ENCODE measurements around the gene TDO2.

The TDO2 gene

GRCh38 chr4:155935389-155935986, 32.0 kb downstream of the TDO2 start:
- H3K4me3 ChIP-seq (ENCODE audit: control insufficient read depth, low read depth, low read length): no peak overlapping the region
- no peak for TF ChIP-seq CTCF (conservative IDR thresholded peaks at IDR 0.05; ENCODE audit: control insufficient read depth, insufficient read depth, low read depth, low read length)
- DNase-seq (ENCODE audit: low read depth): no peak

GRCh38 chr4:155941085-155941790, 37.7 kb downstream of the TDO2 start:
- no peak for TF ChIP-seq CTCF (conservative IDR thresholded peaks at IDR 0.05; ENCODE audit: control insufficient read depth, insufficient read depth, low read depth, low read length)
- no peak for DNase-seq (ENCODE audit: low read depth)
- no peak overlapping the region for H3K4me3 ChIP-seq (ENCODE audit: control insufficient read depth, low read depth, low read length)

GRCh38 chr4:155941820-155942219, 38.3 kb downstream of the TDO2 start:
- H3K4me3 ChIP-seq (ENCODE audit: control insufficient read depth, low read depth, low read length): no peak overlapping the region

GRCh38 chr4:155943605-155944291, 40.3 kb downstream of the TDO2 start:
- DNase-seq (ENCODE audit: low read depth): no peak
- no peak overlapping the region for H3K4me3 ChIP-seq (ENCODE audit: control insufficient read depth, low read depth, low read length)
- no peak for TF ChIP-seq CTCF (conservative IDR thresholded peaks at IDR 0.05; ENCODE audit: control insufficient read depth, insufficient read depth, low read depth, low read length)

More at GRCh38 chr4:155941820-155942219, 38.3 kb downstream of the TDO2 start:
- TF ChIP-seq CTCF (conservative IDR thresholded peaks at IDR 0.05; ENCODE audit: control insufficient read depth, insufficient read depth, low read depth, low read length): no peak
- DNase-seq (ENCODE audit: low read depth): no peak

- H3K4me3 ChIP-seq (ENCODE audit: control insufficient read depth, low read depth, low read length): no peak overlapping the region
Measured at GRCh38 chr4:155944516-155944915, 41.0 kb downstream of the TDO2 start.

GRCh38 chr4:155946486-155946885, 43.0 kb downstream of the TDO2 start:
- H3K4me3 ChIP-seq (ENCODE audit: control insufficient read depth, low read depth, low read length): no peak overlapping the region
- DNase-seq (ENCODE audit: low read depth): no peak
- TF ChIP-seq CTCF (conservative IDR thresholded peaks at IDR 0.05; ENCODE audit: control insufficient read depth, insufficient read depth, low read depth, low read length): no peak

More at GRCh38 chr4:155944516-155944915, 41.0 kb downstream of the TDO2 start:
- peak; percentile 20 for DNase-seq (ENCODE audit: low read depth)
- TF ChIP-seq CTCF (conservative IDR thresholded peaks at IDR 0.05; ENCODE audit: control insufficient read depth, insufficient read depth, low read depth, low read length): no peak

Measured in fibroblast of mammary gland (primary cell).